Left kidney (tissue), 2 donors: ENCODE measurements around the gene CDH8. TPM values are rescaled to one million over a fixed set of nuclear protein-coding genes. Genes with fewer than 3 reads are reported as not detected.
"Not testable (repeated sequence)": the region's sequence is repeated elsewhere in the genome, so short reads cannot be mapped to it uniquely, and the experiment has no call there.

Source experiments
- DNase-seq: peaks from one replicate; pipeline ENCODE4 v3.0.0-alpha.2; 2013
- polyA plus RNA-seq: library from polyadenylated mRNA; unstranded; fragments of 120-200 nt; gene quantifications from one replicate; pipeline ENCODE4 v1.2.1, GENCODE V29; 2013; ENCODE audit not compliant: insufficient read length

Gene CDH8
- polyA plus RNA-seq, 1 donor, result 4.6 TPM

DNA sequence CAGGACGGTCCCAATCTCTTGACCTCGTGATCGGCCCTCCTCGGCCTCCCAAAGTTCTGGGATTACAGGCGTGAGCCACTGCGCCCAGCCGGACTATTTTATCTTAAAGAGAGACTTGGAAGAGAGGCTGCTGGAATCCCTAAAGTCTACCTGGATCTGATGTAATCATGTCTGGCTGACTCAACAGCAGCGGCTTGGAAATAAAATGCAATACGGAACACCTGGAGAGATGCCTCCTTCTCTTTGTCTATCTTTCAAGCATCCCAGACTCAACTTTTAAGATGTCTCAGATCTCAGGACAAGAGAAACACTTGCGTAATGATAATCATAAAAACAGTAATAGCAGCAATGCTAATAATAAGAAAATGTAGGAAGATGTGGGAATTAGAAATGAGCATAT lies 95.6 kb downstream of the CDH8 start:
- no peak for DNase-seq

DNA sequence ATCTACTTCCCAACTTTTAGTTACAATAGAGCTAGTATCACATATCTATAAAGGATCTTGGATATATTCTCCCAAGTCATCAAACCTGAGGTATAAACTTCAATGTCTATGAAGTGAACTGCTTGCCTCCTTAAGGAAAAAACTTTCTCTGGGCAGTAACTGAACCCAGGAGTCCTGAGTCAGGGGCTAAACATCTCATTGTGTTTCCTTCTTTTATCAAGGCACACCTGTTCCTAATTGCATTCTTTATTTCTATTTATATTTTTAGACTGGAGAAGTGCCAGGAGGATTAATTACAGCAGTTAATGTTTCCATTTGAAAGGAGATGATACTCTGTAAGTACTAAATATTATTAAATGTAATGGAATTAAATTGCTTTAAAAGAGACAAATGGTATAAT lies 98.6 kb downstream of the CDH8 start:
- DNase-seq, result no peak

DNA sequence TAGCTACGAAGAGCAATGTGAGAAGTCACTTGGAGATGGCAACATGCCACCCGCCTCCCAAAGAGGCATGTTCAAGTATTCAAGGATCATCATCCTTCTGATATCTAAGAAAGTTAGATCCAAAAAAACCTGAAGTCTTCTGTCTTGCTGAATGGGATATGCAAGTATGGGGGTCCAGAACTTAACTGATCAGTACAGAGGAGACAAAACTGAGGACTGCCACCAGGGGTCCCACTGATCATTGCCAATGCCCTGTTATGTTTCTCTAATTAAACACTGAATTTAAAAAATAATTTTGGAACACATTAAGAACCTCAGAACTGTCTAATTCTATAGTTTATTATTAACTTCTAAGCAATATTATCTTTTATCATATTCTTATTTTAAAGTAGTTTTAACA lies 99.7 kb downstream of the CDH8 start:
- peak; percentile 6 for DNase-seq

DNA sequence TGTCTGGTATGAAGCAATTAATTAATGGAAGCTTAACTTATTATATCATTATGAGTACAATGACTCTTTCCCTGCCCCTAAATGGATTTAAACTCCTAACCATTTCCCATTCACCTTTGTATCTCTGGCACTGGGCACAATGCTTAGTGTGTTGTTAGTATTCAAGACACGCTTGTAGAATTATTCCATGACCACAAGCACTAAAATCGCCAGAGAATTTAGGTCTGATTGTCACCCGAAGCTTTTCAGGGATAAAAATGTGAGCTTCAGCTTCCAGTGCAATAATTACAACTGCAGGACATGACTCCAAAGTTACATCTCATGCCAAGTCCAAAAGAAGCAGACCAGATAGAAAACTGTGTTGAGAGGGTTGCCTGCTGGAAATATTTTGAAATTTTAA lies 101.6 kb downstream of the CDH8 start:
- DNase-seq, result no peak

DNA sequence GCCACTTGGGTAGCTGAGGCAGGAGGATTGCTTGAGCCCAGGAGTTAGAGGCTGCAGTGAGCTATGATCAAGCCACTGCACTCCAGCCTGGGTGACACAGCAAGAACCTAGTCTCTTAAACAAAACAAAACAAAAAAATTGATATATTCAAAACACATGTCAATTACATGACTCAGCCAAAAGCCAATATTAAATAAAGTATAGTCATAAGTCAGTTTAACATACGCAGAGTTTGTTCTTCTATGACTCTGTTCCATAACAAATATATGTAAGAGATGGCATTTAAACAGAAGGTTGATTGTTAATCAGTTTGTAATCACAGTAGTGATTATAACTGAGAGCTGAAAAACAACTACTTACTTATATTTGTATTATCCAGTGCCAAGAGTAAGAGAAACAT lies 106.5 kb downstream of the CDH8 start:
- no peak for DNase-seq

GRCh38 chr16:61926766-61927165 lies 109.5 kb downstream of the CDH8 start:
- DNase-seq, result no peak

DNA sequence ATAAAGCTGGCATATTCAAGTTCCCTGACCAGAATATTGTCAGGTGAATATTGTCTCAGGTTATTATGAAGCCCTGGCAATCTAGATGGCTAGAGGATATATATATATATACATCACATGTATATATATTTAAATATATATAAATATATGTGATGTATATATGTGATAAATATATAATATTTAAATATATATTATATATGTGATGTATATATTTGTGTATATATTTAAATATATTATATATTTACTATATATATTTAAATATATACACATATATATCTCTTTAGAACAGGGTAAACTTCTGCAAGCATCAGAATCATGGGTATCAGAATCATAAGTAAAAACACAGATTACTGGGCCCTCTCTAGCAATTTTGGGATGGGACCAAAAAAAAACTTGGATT lies 112.6 kb downstream of the CDH8 start:
- no peak for DNase-seq

- no peak for DNase-seq
Observed at GRCh38 chr16:61921373-61921772, 114.9 kb downstream of the CDH8 start.

- DNase-seq, result not testable (repeated sequence)
Observed at GRCh38 chr16:61917865-61918826, 118.1 kb downstream of the CDH8 start.

- no peak for DNase-seq
Observed at GRCh38 chr16:61915569-61915968, 120.7 kb downstream of the CDH8 start.

GRCh38 chr16:61909074-61909473 lies 127.2 kb downstream of the CDH8 start:
- no peak for DNase-seq

GRCh38 chr16:61908426-61908825 lies 127.8 kb downstream of the CDH8 start:
- no peak for DNase-seq

DNA sequence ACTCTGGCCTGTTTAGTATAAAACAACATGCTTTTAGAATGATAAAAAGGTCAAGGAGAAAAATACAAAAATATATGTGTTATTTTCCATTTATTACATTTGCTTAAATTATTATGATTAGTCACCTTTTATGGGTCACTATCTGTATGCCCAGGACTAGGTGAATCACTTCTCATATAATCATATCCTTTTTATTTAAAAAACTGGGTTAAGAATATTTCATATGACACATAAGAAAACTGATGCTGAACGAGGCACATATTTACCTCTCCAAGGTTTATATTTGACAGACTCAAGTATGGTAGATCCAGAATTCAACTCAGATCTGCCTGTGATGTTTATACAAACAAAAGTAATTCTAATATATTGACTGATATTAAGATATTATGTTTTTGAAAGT lies 134.5 kb downstream of the CDH8 start:
- DNase-seq, result no peak

DNA sequence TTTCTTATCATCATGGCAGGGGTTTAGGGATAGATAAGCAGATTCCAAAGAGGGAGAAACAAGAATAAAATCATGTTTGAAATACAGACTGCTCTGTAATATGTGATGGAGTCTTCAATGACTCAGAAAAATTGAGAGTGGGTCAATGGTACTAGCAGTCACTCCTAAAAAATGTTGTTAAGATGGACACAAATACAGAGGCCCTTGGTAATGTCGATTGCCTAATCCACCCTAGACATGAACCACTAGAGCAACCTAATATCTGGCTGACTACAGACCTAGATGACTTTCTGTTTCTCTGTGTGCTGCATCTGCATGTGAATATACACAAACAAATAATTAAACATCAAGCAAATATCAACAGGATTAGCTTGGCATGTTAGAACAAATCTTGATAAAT lies 135.8 kb downstream of the CDH8 start:
- DNase-seq, result no peak

DNA sequence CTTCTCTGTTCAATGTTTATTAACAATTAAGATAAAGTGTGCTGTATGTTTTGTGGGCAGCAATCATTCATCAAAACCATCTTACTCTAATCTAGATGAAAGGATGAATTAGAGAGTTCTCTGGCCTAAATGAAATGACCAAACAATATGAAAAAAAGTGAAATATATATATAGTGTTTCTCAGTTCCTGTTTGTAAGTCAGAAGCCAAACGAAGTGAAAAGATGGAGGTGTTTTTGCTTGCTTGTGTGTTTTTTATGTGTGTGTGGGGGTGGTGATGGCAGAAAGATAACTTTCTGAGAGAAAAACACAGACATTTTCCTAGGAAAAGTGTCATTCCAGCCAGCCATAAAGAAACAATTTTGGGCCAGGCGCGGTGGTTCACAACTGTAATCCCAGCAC lies 138.6 kb downstream of the CDH8 start:
- DNase-seq, result no peak

DNA sequence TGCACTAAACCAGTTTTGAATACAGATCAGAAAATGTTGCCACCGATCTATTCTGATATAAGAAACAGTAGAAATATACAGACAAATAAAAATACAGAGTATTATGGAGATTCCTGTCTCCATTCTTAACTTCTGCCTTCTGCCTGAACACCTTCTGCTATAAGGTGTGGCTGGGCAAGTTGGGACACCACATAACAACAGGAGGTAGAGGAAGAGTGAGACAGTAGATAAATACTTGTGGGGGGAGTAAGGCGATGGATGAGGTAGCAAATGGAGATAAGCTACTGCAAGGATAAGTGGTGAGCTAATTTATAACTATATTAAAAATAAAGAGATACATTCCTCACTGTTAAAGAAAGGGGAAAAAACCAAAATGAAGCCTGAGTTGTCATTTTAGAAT lies 143.7 kb downstream of the CDH8 start:
- no peak for DNase-seq

DNA sequence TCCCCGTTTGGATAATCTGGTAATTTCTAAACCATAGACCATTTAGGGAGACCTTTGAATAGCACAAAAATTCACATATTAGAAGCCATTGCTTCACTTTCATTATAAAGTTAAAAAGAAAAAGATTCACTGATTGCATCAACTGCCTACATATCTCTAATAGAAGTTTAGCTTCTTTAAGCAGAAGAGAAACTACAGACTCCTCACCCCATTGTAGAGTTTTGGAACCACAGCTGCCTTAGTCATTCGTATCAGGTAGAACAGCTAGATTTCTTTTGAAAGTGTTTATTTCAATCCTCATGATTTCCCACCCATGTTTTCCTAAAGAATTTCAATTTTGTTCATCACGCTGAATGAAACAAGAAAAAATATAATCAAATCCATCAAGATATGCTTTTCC lies 144.8 kb downstream of the CDH8 start:
- no peak for DNase-seq

DNA sequence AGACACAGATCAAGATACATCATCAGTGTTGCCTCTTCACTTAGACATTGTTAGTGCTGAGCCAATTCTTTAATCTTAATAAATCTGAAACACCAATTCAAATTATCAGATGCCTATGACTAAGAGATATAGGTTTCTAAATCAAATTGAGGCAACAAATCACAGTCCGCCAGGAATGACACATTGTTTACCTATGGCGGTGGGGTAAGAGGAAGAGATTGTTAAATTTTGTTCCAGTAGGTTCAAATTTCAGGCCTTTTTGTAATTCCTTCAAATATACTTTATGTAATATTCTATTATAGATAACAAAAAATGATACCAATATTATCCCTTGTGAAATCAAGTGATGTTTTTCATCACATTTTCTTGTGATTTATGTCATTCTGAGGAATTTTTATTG lies 145.9 kb downstream of the CDH8 start:
- no peak for DNase-seq

DNA sequence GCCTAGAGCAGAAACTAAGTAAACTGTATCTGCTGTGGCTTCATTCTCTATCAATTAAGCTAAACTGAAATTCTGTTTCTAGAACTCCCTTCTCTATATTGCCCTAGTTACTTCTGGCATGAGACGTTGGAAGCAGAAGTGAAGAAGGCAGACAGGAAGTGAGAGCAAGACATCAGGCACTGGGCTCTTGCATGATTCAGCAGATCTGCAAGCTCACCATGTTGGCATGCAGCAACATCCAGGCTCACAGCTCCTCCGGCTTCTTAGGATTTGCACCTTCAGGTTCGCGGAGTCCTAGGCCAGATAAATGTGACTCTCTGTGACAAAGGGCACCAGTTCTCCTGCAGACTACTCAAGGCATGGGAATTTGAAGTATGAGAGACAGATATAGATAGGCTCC lies 148.3 kb downstream of the CDH8 start:
- DNase-seq, result no peak

DNA sequence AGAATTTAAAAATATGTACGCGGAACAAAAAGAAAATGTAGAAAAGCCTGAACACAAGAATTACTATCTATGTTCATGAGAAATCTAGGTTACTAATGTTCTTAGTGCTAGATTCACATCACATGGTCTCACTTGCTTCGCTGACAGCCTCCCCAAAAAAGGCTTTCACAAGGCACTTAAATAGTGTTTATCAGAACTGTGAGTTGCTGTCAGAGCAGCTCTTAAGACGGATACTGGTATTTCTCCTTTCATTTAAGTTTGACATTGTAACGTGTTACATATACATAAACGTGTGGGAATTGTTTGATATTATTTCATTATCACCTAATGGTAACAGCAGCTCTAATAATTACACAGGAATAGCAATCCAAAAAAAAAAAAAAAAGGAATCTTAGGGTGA lies 150.9 kb downstream of the CDH8 start:
- no peak for DNase-seq

- no peak for DNase-seq
Observed at GRCh38 chr16:61879306-61879705, 156.9 kb downstream of the CDH8 start.

- DNase-seq, result no peak
Observed at GRCh38 chr16:61877436-61877835, 158.8 kb downstream of the CDH8 start.

DNA sequence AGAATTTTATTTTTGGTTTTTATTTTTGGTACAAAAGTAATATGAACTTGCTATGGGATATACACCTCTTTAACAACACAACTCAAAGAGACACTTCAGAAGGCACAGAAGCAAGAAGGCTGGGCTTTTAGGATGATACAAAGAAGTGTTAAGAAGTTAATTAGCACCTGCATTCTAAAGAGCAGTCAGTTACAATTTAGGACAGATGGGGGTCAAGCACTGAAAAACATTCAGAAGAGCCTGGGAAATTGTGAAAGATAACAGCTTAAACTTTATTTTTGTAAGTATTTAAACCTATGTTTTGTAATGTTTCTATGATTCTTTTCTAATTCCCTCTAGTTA lies 163.5 kb downstream of the CDH8 start:
- DNase-seq, result no peak
